GM12878 (cell line): Measurements from ENCODE around the gene PAGE5. TPM values are rescaled to one million over a fixed set of nuclear protein-coding genes. Genes with fewer than 3 reads are reported as not detected.

Source experiments
- ATAC-seq: fragments of 200-7000 bp; cut with Tn5 transposase; 3 replicates; pipeline ENCODE4 v1.9.1; 2020; ENCODE audit warnings: mild to moderate bottlenecking, moderate library complexity
- BruUV-seq: library from RNA; stranded (reverse); fragments of 400-500 nt; replicated peaks from 2 replicates; lab custom pipeline; 2021; lab: Mats Ljungman, UMichigan
- CTCF ChIA-PET: fragments of 300-600 bp; sonication (Branson Sonifier 250); formaldehyde crosslinking; extraction: SDS; loops from one replicate; lab custom pipeline; 2021; ENCODE audit warnings: inconsistent platforms; lab: Yijun Ruan, JAX
- POLR2A ChIA-PET: fragments of 350-600 bp; formaldehyde crosslinking; extraction: SDS; loops from one replicate; lab custom pipeline; 2021; ENCODE audit warnings: inconsistent platforms; lab: Charles Lee
- RAD21 ChIA-PET: fragments of 300-600 bp; sonication (Branson Sonifier 250); formaldehyde crosslinking; loops from one replicate; lab custom pipeline; 2023; ENCODE audit warnings: antibody characterized with exemption; ENCODE audit not compliant: unreplicated experiment; lab: Charles Lee
- SMC1A ChIA-PET: fragments of 300-600 bp; sonication (Branson Sonifier 250); formaldehyde crosslinking; loops from one replicate; lab custom pipeline; 2023; ENCODE audit not compliant: unreplicated experiment, uncharacterized antibody; lab: Charles Lee
- DNase-seq: peaks from one replicate; pipeline ENCODE4 v3.0.0-alpha.2; 2011; ENCODE audit warnings: low read depth, low spot score
- FAIRE-seq: peaks from 3 replicates; lab custom pipeline; 2011; peaks lifted over from hg19 to GRCh38; lab: Jason Lieb, UNC
- H2AFZ ChIP-seq: 2 replicates; pipeline ENCODE4 v1.6.0; 2011; ENCODE audit warnings: low read depth, low read length, control low read depth; ENCODE audit not compliant: control insufficient read depth
- H3K27ac ChIP-seq: 2 replicates; pipeline ENCODE4 v1.5.1; 2011; ENCODE audit warnings: control low read depth; ENCODE audit not compliant: control insufficient read depth, insufficient read depth
- H3K27me3 ChIP-seq, 2 experiments: replicated peaks in 1 of 2; 2 replicates each; pipeline versions ENCODE4 v1.6.0 to v1.6.1; 2011; ENCODE audit warnings: low read length in 1 of 2; ENCODE audit not compliant: control insufficient read depth in 2 of 2, insufficient read depth in 2 of 2
- H3K36me3 ChIP-seq, 2 experiments: 2 replicates each; pipeline ENCODE4 v1.5.1; 2011; ENCODE audit warnings: low read length in 1 of 2; ENCODE audit not compliant: control insufficient read depth in 2 of 2, insufficient read depth in 2 of 2
- H3K4me1 ChIP-seq: 2 replicates; pipeline ENCODE4 v1.6.1; 2011; ENCODE audit warnings: mild to moderate bottlenecking, low read length, moderate library complexity, mixed read lengths; ENCODE audit not compliant: control insufficient read depth, insufficient read depth
- H3K4me2 ChIP-seq: 2 replicates; pipeline ENCODE4 v1.6.0; 2011; ENCODE audit warnings: control low read depth; ENCODE audit not compliant: control insufficient read depth, insufficient read depth
- H3K4me3 ChIP-seq: fragments of 200-600 bp; sonication (generic); 2 replicates; pipeline ENCODE4 v1.5.1; 2016
- H3K79me2 ChIP-seq: 2 replicates; pipeline ENCODE4 v1.6.0; 2011; ENCODE audit warnings: low read length; ENCODE audit not compliant: control insufficient read depth, insufficient read depth
- H3K9ac ChIP-seq: 2 replicates; pipeline ENCODE4 v1.8.0; 2011; ENCODE audit warnings: low read length, control low read depth, mixed read lengths; ENCODE audit not compliant: control insufficient read depth, insufficient read depth
- H3K9me3 ChIP-seq: replicated peaks from 3 replicates; pipeline ENCODE4 v1.5.1; 2011; ENCODE audit warnings: mild to moderate bottlenecking, low read length; ENCODE audit not compliant: control insufficient read depth, insufficient read depth
- H4K20me1 ChIP-seq: 2 replicates; pipeline ENCODE4 v1.6.0; 2011; ENCODE audit not compliant: control insufficient read depth, insufficient read depth
- CBX3 ChIP-seq: fragments of 200-600 bp; sonication (generic); IDR thresholded peaks from 2 replicates; pipeline ENCODE4 v1.6.1; 2016; ENCODE audit warnings: low read depth, borderline replicate concordance
- CHD1 ChIP-seq: IDR thresholded peaks from 2 replicates; pipeline ENCODE4 v1.6.1; 2012; ENCODE audit warnings: low read depth, low read length, improper control_type of control experiment
- EED ChIP-seq: sonication (generic); IDR thresholded peaks from 2 replicates; pipeline ENCODE4 v1.6.1; 2016; ENCODE audit warnings: antibody characterized with exemption, low read depth
- EGR1 ChIP-seq, 2 experiments: IDR thresholded peaks; 1 replicate in 1 of 2; 2 replicates in 1 of 2; pipeline ENCODE4 v1.6.1; 2011 to 2012; ENCODE audit warnings: low read depth in 2 of 2, low read length in 2 of 2, borderline replicate concordance in 1 of 2, mild to moderate bottlenecking in 1 of 2, moderate library complexity in 1 of 2
- FOXK2 ChIP-seq: fragments of 450-650 bp; IDR thresholded peaks from 2 replicates; pipeline ENCODE4 v1.6.1; 2017; ENCODE audit warnings: mild to moderate bottlenecking, moderate library complexity
- KAT2A ChIP-seq: conservative IDR thresholded peaks from 2 replicates; pipeline ENCODE4 v1.6.1; 2011; ENCODE audit warnings: low read depth, low read length; ENCODE audit not compliant: control insufficient read depth
- NBN ChIP-seq: fragments of 450-650 bp; IDR thresholded peaks from 2 replicates; pipeline ENCODE4 v1.6.1; 2016
- NR2F1 ChIP-seq: fragments of 450-650 bp; conservative IDR thresholded peaks from 2 replicates; pipeline ENCODE4 v1.6.1; 2017; ENCODE audit warnings: mild to moderate bottlenecking
- SMAD1 ChIP-seq: fragments of 450-650 bp; IDR thresholded peaks from 2 replicates; pipeline ENCODE4 v1.6.1; 2018; ENCODE audit warnings: mild to moderate bottlenecking, low read depth; ENCODE audit not compliant: partially characterized antibody
- SREBF1 ChIP-seq: IDR thresholded peaks from 2 replicates; pipeline ENCODE4 v1.6.1; 2012; ENCODE audit warnings: mild to moderate bottlenecking, low read length
- SREBF2 ChIP-seq: IDR thresholded peaks from 2 replicates; pipeline ENCODE4 v1.6.1; 2012; ENCODE audit warnings: mild to moderate bottlenecking, low read length
- ZNF384 ChIP-seq: IDR thresholded peaks from 2 replicates; pipeline ENCODE4 v1.6.1; 2012; ENCODE audit warnings: low read depth, mild to moderate bottlenecking, low read length, improper control_type of control experiment, borderline replicate concordance
- WGBS: methylation state at CpG from one replicate; pipeline ENCODE4 v1.1.6; 2016; ENCODE audit warnings: low lambda C conversion rate; ENCODE audit not compliant: insufficient replicate concordance, insufficient coverage; ENCODE audit errors: missing lambda C conversion rate; 5-methylcytosine and 5-hydroxymethylcytosine counted together
- in situ Hi-C: fragments of 300-500 bp; cut with MboI; formaldehyde crosslinking; loops from 9 replicates; pipeline ENCODE4 v1.14.3; 2018; ENCODE audit warnings: mixed read lengths
- intact Hi-C: fragments of 100-400 bp; cut with micrococcal nuclease; formaldehyde crosslinking; loops from one replicate; pipeline ENCODE4 v1.14.2; 2022; ENCODE audit not compliant: unreplicated experiment
- polyA plus RNA-seq, 11 experiments: library from polyadenylated mRNA; depleted of rRNA in 4 of 11; unstranded in 6 of 11; stranded (reverse) in 5 of 11; fragments of >200 nt; fragmentation: Nextera tagmentation in 4 of 11; fragmentation: Illumina TruSeq in 1 of 11; extraction: Ambion mirVana in 4 of 11; extraction: Trizol in 1 of 11; gene quantifications; 1 replicate in 1 of 11; 2 replicates in 10 of 11; pipeline versions ENCODE4 v1.2.1 to v1.2.3, GENCODE V29; 2011 to 2016; ENCODE audit warnings: inconsistent platforms in 2 of 11, missing spikeins in 2 of 11, low read depth in 1 of 11
- total RNA-seq, 4 experiments: library from RNA; depleted of rRNA in 3 of 4; stranded (reverse); fragments of >200 nt in 3 of 4; fragmentation: Illumina TruSeq in 1 of 4; extraction: Trizol in 1 of 4; gene quantifications; 2 replicates each; pipeline versions ENCODE4 v1.2.1 to v1.2.3, GENCODE V29; 2013 to 2021
- TF ChIP-seq, protein P1 (sequence below): IDR thresholded peaks from 2 replicates; pipeline ENCODE4 v1.6.1; 2012; ENCODE audit warnings: low read depth, low read length, improper control_type of control experiment
- TF ChIP-seq, protein P2 (sequence below): IDR thresholded peaks from 2 replicates; pipeline ENCODE4 v1.6.1; 2012; ENCODE audit warnings: mild to moderate bottlenecking, low read depth, low read length
- TF ChIP-seq, protein P3 (sequence below): IDR thresholded peaks from 2 replicates; pipeline ENCODE4 v1.6.1; 2011; ENCODE audit warnings: borderline replicate concordance, low read depth, mild to moderate bottlenecking, moderate library complexity, mixed read lengths, low read length; ENCODE audit not compliant: insufficient read depth; ENCODE audit errors: extremely low read length
- TF ChIP-seq, protein P4 (sequence below): IDR thresholded peaks from 2 replicates; pipeline ENCODE4 v1.6.1; 2011; ENCODE audit warnings: mild to moderate bottlenecking, low read depth, low read length, moderate library complexity; ENCODE audit not compliant: insufficient replicate concordance

The PAGE5 gene
- total and polyA plus RNA-seq, 10 of the 15 experiments (the other 5 are each of a cell fraction or from before 2014, with no cell fraction given): 0.23 to 3.7 (median 0.47) TPM; not detected in 6

DNA sequence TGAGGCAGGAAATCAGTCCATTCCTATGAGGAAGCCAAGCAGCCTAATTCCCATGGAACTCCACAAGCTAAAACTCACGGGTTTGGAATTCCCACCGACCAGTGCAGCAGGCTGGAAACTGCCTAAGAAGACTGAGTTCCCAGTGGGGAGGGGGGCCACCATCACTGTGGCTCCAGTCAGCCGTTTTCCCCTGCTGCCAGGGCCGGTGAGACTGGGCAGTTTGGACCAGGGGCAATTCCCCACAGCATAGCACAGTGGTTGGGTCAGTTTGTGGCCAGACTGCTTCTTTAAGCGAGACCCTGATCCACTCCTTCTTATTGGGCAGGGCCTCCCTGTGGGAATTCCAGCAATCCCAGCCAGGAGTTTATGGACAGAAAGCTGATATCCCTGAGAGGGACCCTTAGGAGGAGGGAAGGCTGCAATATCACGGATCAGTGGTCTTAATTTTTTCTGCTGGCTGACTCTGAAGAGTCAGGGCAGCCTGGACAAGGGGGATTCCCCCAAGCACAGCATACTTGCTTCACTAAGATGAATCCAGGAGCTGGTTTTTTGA, 20.7 kb downstream of the PAGE5 start:
- CTCF ChIA-PET: no interaction called here
- SMC1A ChIA-PET: no interaction called here
- in situ Hi-C loops: no loop called here
- intact Hi-C loops: no loop called here
- Histone ChIP-seq H3K9ac (no peak overlapping the region), H2AFZ (no peak overlapping the region), H3K36me3 (no peaks in the 10 kb centered on the region), H3K27ac (no peak overlapping the region), H3K27me3 (no peaks in the 10 kb centered on the region), H3K79me2 (no peaks in the 10 kb centered on the region), H3K4me1 (no peaks in the 10 kb centered on the region), H4K20me1 (no peaks in the 10 kb centered on the region), H3K9me3 (no peaks in the 10 kb centered on the region), H3K4me2 (no peak overlapping the region), H3K4me3 (no peak overlapping the region)
- RAD21 ChIA-PET: no interaction called here
- POLR2A ChIA-PET: no interaction called here
- DNase-seq (no peak), ATAC-seq (no peak), FAIRE-seq (no peak)
- no TSS peak for BruUV-seq
- 1% methylated on average over 6 of the region's 6 CpGs for WGBS
- TF ChIP-seq, protein P1, sequence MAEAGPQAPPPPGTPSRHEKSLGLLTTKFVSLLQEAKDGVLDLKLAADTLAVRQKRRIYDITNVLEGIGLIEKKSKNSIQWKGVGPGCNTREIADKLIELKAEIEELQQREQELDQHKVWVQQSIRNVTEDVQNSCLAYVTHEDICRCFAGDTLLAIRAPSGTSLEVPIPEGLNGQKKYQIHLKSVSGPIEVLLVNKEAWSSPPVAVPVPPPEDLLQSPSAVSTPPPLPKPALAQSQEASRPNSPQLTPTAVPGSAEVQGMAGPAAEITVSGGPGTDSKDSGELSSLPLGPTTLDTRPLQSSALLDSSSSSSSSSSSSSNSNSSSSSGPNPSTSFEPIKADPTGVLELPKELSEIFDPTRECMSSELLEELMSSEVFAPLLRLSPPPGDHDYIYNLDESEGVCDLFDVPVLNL: no peak
- TF ChIP-seq EED (no peak), FOXK2 (no peak), NR2F1 (no peak), SREBF2 (no peak), KAT2A (no peak), CHD1 (no peak), ZNF384 (no peak), SREBF1 (no peak), NBN (no peak), CBX3 (no peak), SMAD1 (no peak), EGR1 (IDR thresholded peaks at IDR 0.05; ENCODE audit: borderline replicate concordance in 1 of 2, low read depth in 2 of 2, low read length in 2 of 2) (no peak)
- TF ChIP-seq, protein P2, sequence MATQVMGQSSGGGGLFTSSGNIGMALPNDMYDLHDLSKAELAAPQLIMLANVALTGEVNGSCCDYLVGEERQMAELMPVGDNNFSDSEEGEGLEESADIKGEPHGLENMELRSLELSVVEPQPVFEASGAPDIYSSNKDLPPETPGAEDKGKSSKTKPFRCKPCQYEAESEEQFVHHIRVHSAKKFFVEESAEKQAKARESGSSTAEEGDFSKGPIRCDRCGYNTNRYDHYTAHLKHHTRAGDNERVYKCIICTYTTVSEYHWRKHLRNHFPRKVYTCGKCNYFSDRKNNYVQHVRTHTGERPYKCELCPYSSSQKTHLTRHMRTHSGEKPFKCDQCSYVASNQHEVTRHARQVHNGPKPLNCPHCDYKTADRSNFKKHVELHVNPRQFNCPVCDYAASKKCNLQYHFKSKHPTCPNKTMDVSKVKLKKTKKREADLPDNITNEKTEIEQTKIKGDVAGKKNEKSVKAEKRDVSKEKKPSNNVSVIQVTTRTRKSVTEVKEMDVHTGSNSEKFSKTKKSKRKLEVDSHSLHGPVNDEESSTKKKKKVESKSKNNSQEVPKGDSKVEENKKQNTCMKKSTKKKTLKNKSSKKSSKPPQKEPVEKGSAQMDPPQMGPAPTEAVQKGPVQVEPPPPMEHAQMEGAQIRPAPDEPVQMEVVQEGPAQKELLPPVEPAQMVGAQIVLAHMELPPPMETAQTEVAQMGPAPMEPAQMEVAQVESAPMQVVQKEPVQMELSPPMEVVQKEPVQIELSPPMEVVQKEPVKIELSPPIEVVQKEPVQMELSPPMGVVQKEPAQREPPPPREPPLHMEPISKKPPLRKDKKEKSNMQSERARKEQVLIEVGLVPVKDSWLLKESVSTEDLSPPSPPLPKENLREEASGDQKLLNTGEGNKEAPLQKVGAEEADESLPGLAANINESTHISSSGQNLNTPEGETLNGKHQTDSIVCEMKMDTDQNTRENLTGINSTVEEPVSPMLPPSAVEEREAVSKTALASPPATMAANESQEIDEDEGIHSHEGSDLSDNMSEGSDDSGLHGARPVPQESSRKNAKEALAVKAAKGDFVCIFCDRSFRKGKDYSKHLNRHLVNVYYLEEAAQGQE: no peak
- TF ChIP-seq, protein P3, sequence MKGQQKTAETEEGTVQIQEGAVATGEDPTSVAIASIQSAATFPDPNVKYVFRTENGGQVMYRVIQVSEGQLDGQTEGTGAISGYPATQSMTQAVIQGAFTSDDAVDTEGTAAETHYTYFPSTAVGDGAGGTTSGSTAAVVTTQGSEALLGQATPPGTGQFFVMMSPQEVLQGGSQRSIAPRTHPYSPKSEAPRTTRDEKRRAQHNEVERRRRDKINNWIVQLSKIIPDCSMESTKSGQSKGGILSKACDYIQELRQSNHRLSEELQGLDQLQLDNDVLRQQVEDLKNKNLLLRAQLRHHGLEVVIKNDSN: no peak
- TF ChIP-seq, protein P4, sequence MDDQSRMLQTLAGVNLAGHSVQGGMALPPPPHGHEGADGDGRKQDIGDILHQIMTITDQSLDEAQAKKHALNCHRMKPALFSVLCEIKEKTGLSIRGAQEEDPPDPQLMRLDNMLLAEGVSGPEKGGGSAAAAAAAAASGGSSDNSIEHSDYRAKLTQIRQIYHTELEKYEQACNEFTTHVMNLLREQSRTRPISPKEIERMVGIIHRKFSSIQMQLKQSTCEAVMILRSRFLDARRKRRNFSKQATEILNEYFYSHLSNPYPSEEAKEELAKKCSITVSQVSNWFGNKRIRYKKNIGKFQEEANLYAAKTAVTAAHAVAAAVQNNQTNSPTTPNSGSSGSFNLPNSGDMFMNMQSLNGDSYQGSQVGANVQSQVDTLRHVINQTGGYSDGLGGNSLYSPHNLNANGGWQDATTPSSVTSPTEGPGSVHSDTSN: no peak
